Measurements from ENCODE around the gene AMH.
A peak's percentile ranks its signal among the peaks of the same experiment; 100 is the strongest.
"Not testable (repeated sequence)": the region's sequence is repeated elsewhere in the genome, so short reads cannot be mapped to it uniquely, and the experiment has no call there.

Gene AMH

DNA sequence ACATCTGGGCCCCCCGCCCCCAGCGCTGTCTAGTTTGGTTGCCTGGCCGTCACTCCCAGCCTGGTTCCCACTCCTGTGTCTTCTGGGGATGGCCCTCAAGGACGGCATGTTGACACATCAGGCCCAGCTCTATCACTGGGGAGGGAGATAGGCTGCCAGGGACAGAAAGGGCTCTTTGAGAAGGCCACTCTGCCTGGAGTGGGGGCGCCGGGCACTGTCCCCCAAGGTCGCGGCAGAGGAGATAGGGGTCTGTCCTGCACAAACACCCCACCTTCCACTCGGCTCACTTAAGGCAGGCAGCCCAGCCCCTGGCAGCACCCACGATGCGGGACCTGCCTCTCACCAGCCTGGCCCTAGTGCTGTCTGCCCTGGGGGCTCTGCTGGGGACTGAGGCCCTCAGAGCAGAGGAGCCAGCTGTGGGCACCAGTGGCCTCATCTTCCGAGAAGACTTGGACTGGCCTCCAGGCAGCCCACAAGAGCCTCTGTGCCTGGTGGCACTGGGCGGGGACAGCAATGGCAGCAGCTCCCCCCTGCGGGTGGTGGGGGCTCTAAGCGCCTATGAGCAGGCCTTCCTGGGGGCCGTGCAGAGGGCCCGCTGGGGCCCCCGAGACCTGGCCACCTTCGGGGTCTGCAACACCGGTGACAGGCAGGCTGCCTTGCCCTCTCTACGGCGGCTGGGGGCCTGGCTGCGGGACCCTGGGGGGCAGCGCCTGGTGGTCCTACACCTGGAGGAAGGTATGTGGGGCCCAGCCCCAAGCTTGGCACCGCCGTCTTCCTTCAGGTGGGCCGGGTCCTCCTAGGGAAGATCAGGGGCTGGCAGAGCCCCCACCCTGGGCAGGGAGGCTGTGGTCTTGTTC, at the start of gene AMH:
Gene AMH (plus strand): TSS at position 314 of the 857 bp plus-strand sequence. CDS start 10 bp downstream, at position 324.
- no peak for DNase-seq (ENCODE audit: low read depth)

DNA sequence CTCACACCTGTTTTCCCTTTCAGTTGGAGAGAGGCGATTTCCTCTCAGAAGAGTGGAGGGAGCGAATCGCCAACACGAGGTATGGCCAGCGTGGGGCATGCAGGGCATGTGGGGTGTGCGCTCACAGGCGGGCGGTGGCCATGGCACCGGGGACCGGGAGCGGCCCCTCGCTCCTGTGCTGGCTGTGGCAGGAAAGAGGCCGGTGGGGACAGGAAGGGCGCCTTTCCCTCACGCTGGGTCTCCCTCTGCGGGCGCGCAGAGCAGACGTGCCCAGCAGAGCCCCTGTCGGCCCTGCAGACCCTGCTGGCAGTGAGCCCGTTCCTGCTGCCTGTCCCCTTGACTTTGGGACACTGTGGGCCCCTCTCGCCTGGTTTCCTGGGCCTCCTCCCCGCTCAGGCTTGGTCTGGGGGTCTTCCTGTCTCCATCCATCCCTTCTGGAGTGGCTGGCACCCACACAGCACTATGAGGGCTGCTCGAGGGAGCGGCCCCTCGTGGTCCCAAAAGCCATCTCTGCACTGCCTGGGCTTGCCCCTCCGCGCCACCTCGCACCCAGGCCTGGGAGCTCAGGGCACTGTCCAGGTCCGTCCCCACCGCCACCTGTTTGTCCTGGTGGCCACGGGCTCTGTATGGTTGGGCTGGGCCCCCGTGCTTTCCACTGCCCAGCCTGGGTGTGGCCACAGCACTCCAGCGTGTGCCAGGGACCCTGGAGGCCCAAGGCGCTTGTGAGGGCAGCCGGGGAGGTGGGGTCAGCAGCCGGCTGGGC, 49.1 kb upstream of the AMH start:
- no peak for DNase-seq (ENCODE audit: low read depth)

DNA sequence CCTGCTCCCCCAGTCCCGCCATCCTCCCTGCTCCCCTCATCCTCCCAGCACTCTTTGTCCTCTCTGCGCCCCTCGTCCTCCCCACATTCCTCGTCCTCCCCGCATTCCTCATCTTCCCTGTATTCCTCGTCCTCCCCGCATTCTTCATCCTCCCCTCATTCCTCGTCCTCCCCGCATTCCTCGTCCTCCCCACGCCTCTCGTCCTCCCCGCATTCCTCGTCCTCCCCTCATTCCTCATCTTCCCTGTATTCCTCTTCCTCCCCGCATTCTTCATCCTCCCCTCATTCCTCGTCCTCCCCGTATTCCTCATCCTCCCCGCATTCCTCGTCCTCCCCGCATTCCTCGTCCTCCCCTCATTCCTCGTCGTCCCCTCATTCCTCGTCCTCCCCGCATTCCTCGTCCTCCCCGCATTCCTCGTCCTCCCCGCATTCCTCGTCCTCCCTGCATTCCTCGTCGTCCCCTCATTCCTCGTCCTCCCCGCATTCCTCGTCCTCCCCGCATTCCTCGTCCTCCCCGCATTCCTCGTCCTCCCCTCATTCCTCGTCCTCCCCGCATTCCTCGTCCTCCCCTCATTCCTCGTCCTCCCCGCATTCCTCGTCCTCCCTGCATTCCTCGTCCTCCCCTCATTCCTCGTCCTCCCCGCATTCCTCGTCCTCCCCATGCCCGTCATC, 48.4 kb upstream of the AMH start:
- not testable (repeated sequence) for DNase-seq (ENCODE audit: low read depth)

DNA sequence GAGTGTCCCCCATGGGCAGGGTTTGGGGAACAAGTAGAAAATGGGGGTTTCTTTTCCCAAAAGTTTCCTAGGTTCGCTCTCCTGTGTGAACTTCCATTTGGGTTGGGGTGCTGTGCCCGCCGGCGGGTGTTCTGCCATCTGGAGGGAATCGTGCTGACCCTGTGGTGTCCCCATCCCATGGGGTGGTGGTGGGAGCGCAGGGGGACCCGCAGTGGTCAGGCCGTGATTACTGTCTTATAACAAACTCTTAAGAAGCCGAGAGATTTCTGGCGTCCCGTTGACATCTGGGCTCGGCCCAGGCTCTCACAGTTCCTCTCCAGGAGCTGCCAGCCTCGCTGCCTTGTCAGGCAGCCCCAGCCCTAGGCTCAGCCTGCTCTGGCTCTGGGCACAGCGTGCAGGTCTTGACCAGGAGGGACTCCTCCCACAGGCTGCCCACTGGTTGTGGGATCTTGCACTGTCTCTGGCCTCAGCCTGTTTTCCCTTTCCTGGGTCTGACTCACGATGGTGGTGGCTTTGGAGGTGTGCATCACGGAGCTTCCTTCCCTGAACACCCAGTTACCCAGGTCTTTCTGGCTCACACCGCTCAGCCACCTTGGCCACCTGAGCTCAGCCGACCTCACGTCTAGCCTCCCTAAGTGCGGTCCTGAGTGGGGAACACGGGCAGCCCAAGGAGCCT, 47.5 kb upstream of the AMH start:
- no peak for DNase-seq (ENCODE audit: low read depth)

DNA sequence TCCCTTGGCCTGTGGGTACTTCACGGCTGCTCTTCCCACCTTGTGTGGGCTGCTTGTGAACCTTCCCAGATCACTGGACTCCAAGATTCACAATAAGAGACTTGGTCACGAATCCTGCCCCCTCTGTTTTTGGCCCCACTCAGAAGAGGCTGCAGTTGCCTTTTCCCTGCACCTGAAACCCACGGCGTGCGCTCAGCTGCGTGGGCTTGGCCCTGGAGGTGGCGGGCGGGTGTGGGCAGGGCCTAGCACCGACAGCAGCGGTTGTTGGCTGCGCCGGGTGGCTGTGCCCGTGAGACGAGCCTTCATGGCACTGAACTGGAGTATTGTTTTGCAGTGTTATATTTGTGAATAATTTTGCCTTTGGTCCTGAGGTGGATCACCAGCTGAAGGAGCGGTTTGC, 46.8 kb upstream of the AMH start:
- DNase-seq (ENCODE audit: low read depth): no peak

DNA sequence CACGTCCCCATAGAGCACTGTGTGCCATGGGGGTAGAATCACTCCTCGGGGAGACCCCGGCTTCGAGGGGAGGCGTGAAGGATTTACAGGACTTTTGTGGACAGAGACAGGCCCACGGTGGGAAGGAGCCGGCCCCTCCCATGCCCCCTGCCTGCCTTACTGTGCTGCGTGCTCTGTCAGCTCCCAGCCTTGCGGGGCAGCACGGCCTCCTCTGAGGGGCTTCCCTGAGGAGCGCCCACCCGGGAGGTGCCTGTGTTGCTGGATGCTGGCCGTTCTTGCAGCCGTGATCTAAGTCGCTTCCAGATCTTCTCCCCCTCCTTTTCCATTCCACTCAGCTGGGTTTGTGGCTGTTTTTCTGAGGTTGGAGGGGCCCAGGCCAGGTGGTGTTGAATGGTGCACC, 42.1 kb upstream of the AMH start:
- no peak for DNase-seq (ENCODE audit: low read depth)

DNA sequence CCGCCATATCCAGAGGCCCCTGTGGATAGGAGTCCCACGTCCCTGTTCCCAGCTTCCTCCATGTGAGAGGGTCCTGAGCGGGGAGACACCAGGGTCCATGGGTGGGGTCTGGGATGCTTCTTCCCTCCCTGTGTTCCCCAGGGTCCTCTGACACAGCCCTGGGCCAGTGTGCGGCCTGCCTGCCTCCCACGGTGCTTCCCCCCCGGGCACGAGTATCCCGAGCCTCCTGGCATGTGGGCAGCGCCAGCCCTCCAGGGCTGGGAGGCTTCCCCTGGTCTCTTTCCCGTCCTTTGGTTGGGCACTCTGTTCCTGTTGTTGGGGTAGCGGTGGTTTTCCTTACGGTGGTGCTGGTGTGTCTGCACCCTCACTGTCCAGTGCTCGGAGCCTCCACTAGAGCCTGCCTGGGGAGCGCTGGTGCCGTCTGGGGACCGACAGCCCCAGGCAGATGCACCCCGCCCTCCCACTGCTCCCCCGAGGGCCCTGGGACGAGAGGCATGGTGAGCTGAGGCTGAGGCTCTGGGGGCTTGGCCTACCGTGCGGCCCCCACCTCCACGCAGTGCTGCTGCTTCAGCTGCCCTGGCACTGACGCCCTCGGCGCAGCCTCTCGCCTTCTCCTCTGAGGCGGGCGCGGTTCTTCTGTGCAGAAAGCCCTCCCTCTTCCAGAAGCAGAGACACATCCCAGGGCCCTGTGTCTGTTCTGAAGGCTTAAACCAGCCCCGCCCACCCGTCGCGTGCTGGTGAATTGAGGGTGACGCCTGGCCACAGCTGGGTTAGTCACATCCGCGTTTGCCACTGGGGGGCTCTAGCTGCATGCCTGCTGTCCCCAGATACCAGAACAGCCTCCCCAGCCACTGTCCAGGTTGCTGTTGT, 40.9 kb upstream of the AMH start:
- DNase-seq (ENCODE audit: low read depth): peak; percentile 75

DNA sequence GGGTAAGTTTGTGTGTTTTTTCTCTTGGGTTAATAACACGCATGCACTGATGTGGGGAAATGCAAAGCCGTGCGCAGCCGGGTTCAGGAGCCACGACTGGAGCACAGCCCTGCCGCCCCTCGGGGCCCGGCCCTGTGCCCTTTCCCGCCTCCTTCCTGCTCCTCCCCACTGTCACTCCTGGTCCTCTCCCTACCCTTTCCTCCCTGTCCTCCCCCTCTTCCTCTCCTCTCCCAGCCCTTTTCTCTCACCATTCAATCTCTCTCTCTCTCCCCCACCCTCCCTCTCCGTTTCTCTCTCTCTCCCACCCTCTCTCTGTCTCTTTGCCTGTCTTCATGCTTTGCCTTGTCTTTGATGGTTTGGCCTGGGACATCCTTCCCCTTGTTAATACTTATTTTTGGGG, 40.1 kb upstream of the AMH start:
- DNase-seq (ENCODE audit: low read depth): no peak

DNA sequence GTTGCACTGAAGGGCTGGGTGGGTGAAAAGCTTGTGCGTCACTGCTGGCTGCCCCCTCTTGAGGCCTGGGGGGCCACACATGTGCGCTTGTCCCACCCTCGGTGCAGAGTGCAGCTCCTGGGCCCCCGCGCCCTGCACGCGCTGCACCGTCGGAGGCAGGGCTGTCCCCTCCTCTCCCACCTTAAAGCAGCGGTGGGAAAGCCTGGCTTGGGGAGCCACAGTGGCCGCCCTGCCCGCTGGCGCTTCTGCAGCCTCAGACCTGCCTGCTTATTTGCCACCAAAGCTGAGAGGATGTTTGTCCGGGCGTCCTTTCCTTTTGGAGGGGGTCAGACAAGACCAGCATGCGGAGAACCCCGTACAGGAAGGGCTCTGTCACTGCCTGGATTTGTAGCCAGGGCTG, 39.7 kb upstream of the AMH start:
- no peak for DNase-seq (ENCODE audit: low read depth)

DNA sequence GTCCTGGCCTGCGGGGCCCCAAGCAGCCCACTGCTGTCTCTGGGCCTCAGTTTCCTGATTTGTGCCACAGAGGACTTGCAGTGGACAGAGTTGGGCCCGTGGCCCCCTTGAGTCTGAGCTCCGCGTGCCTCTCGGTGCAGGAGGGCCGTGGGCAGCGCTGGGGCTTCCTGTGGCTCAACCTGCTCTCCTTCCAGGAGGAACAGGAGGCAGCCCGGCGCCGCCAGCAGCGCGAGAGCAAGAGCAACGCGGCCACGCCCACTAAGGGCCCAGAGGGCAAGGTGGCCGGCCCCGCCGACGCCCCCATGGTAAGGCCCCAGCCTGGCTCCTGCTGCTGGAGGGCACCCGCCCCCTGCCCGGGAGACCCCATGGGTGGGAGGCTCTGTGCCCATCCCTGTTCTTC, 38.9 kb upstream of the AMH start:
- DNase-seq (ENCODE audit: low read depth): no peak

DNA sequence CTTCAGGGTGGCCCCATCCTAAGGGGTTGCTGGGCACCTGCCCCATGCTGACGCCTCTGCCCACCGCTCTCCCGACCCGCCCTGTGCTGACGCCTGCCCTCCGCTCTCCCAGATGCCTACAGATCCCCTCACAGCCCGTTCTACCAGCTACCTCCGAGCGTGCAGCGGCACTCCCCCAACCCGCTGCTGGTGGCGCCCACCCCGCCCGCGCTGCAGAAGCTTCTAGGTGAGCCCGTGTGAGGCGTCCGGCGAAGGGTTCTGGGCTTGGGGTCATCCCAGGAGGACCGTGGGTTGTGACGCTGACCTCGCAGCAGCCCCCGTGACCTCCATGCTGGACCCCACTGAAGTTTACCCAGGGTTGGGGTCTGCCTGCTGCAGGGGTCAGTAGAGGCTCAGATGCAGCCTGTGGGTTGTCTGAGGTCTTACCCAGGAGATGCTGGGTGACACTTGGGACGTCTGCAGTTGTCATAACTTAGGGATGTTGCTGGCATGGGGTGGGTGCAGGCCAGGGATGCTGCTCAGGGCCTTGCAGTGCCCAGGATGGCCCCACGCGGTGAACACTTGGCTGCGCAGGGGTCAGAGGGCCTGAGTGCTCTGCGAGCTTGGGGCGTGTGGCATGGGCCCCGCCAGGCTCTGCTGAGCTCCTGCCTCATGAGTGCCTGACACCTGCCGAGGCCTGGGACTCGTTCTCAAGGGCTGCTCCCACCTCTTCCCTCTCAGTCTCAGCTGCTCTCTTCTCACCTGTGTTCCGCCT, 38.0 kb upstream of the AMH start:
- DNase-seq (ENCODE audit: low read depth): no peak

DNA sequence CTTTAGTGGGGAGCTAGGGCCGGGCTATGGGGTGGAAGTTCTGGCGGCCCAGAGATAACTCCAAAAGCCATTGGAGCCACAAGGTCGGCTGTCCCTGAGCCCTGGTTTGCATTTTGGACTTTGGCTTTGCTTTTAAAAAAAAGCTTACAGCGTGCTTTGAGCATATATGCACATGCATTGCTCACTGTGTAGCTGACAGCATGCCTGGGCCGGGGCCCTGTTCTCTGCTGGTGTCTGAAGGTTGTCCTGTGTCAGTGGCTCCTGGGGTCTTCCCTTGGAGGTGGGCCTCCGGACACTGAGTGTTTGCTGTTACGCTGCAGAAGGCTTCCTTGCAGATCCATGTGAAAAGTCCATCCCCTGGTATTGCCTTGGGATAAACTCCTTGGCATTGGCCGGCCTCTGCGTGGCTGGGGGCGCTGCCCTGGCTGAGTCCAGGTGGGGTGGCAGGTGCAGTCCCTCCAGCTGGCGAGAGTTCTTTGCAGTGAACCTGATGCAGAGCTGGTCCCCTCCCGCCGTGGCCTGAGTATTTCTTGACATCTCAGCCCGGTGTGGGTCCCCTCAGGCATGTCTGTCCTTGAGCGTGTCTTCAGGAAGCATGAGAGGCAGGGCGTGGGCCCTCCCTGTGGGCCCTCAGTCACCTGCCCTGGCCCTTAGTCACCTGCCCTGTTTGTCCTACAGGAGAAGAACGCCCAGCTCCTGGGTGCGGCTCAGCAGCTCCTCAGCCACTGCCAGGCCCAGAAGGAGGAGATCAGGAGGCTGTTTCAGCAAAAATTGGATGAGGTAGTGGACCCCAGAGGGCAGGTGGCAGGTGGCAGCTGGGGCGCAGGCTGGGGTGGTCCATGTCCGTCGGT, 36.0 kb upstream of the AMH start:
- no peak for DNase-seq (ENCODE audit: low read depth)

DNA sequence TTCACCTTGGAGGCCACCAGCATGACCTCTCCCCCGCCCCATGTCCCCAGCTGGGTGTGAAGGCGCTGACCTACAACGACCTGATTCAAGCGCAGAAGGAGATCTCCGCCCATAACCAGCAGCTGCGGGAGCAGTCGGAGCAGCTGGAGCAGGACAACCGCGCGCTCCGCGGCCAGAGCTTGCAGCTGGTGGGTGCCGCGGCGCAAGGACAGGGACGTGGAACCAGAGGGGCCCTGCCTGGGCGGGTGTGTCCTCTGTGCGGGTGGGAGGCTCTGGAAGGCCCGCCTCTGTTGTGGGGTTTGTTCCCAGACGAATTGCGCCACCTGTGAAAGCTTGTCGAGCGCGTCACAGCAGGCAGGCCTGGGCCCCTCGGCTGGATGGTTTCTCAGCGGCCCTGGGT, 35.3 kb upstream of the AMH start:
- DNase-seq (ENCODE audit: low read depth): no peak

DNA sequence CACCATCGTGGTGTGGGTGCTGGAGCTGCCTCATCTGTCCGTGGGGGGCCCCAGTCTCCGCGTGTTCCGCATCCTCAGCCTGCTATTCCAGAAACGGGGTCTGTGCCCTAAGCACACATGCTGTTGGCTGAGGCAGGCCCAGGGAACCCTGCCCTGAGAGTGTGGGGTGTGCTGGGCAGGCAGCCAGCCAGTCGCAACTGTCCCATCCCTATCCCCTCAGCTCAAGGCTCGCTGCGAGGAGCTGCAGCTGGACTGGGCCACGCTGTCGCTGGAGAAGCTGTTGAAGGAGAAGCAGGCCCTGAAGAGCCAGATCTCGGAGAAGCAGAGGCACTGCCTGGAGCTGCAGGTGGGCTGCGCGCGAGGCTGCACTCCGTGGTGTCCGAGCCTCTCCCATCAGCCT, 34.9 kb upstream of the AMH start:
- DNase-seq (ENCODE audit: low read depth): no peak

DNA sequence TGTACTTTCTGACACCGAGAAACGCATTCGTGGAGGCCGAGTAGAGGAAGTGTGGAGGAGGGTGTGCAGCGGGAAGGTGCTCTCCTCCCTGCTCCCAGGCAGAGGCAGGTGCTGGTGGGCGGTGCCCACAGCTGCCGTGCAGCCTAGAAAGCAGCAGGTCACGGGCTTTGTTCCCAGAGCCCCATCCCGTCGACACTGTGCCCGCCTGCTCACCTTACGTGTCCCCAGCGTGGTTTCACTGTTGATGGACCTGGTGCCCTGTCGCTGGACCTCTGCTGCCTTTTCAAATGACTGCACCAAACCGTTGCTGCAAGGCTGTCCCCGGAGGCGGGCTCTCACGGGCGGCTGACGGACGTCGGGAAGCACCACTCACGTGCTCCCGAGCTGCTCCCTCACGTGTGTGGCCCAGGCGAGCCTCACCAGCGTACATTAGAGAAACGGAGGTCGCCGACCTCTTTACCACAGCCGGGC, 33.8 kb upstream of the AMH start:
- no peak for DNase-seq (ENCODE audit: low read depth)

DNA sequence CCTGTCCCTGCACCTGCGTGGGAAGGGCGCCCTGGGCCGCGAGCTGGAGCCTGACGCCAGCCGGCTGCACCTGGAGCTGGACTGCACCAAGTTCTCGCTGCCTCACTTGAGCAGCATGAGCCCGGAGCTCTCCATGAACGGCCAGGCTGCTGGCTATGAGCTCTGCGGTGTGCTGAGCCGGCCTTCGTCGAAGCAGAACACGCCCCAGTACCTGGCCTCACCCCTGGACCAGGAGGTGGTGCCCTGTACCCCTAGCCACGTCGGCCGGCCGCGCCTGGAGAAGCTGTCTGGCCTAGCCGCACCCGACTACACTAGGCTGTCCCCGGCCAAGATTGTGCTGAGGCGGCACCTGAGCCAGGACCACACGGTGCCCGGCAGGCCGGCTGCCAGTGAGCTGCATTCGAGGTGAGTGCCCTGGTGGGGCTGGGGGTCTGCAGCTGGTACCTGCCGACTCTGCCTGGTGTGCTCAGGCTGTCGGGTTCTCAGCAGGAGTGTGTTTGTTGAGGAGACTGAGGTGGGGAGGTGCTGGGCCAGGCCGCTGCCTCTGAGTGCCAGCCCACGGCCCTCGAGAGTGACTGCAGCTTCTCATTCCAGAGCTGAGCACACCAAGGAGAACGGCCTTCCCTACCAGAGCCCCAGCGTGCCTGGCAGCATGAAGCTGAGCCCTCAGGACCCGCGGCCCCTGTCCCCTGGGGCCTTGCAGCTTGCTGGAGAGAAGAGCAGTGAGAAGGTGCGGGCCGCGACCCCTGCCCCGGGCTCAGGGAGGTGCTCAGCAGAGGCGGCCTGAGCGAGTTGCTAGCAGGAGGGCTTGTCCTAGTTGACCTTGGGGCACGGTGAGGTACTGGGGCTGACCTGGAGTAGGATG, 32.5 kb upstream of the AMH start:
- no peak for DNase-seq (ENCODE audit: low read depth)

DNA sequence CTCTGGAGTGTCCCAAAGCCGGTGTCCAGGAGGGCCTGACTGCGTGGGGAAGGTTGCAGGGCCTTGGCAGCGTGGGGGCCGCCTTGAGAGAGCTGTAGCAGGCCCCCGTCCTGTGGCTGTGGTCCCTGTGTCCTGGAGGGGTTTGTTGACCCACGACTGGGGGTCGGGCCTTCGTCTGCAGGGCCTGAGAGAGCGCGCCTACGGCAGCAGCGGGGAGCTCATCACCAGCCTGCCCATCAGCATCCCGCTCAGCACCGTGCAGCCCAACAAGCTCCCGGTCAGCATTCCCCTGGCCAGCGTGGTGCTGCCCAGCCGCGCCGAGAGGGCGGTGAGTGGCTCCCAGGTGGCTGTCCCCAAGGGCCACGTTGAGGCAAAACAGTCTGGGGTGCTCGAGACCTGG, 31.5 kb upstream of the AMH start:
- no peak for DNase-seq (ENCODE audit: low read depth)

DNA sequence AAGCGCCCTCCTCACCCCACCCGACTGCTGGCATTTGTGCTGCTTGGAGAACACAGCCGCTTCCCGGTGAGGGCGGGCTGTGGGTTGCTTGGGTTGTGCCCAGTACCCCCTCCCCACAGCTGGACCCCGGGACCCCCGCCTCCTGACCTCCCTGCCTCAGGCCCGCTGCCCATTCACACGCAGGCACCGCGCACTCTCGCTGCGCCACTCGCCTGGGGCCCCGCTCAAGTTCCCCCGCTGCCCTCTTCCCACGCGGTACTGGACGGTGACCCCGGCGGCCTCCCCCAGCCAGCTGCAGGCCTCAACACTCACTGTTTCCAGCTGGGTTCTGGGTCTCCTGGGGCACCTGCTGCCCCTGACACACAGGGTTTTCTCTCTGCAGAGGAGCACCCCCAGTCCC, 29.4 kb upstream of the AMH start:
- DNase-seq (ENCODE audit: low read depth): no peak
